H1 (cell line): ENCODE results near the gene UBTD1. TPM values are rescaled to one million over a fixed set of nuclear protein-coding genes. Genes with fewer than 3 reads are reported as not detected.

Source experiments
- CTCF ChIA-PET: fragments of 300-600 bp; sonication (Branson Sonifier 250); formaldehyde crosslinking; loops from one replicate; lab custom pipeline; 2021; ENCODE audit not compliant: partially characterized antibody; lab: Charles Lee
- POLR2A ChIA-PET: fragments of 300-600 bp; sonication (Branson Sonifier 250); formaldehyde crosslinking; loops from one replicate; lab custom pipeline; 2021; ENCODE audit warnings: inconsistent platforms; ENCODE audit not compliant: partially characterized antibody; lab: Charles Lee
- DNase-seq, 2 experiments: peaks; one replicate each; pipeline versions ENCODE4 v3.0.0 to v3.0.0-alpha.2; 2010 to 2022; ENCODE audit warnings: low spot score in 2 of 2, low read depth in 1 of 2, mixed read lengths in 1 of 2
- FAIRE-seq: peaks from 2 replicates; lab custom pipeline; 2011; peaks lifted over from hg19 to GRCh38; lab: Jason Lieb, UNC
- H2AFZ ChIP-seq: 2 replicates; pipeline ENCODE4 v1.8.1; 2012; ENCODE audit warnings: low read length, inconsistent platforms
- H2AK5ac ChIP-seq: 2 replicates; pipeline ENCODE4 v1.6.1; 2013; ENCODE audit warnings: low read depth, low read length
- H2BK120ac ChIP-seq: replicated peaks from 2 replicates; pipeline ENCODE3; 2013; ENCODE audit warnings: low read depth, low read length, inconsistent platforms
- H2BK12ac ChIP-seq: 2 replicates; pipeline ENCODE4 v1.6.1; 2013; ENCODE audit warnings: low read depth, low read length
- H2BK15ac ChIP-seq: 2 replicates; pipeline ENCODE4 v1.6.1; 2013; ENCODE audit warnings: low read length
- H2BK20ac ChIP-seq: 2 replicates; pipeline ENCODE4 v1.6.1; 2013; ENCODE audit warnings: low read length
- H2BK5ac ChIP-seq: 2 replicates; pipeline ENCODE4 v1.6.1; 2013; ENCODE audit warnings: low read depth, low read length
- H3K14ac ChIP-seq: 2 replicates; pipeline ENCODE4 v1.6.1; 2013; ENCODE audit warnings: inconsistent platforms; ENCODE audit not compliant: insufficient read length
- H3K18ac ChIP-seq: 2 replicates; pipeline ENCODE4 v1.6.1; 2013; ENCODE audit warnings: low read length; ENCODE audit errors: extremely low read depth
- H3K23ac ChIP-seq: 2 replicates; pipeline ENCODE4 v1.6.1; 2013; ENCODE audit warnings: inconsistent platforms; ENCODE audit not compliant: insufficient read length
- H3K23me2 ChIP-seq: 2 replicates; pipeline ENCODE4 v1.6.1; 2013; ENCODE audit warnings: low read depth, low read length
- H3K27ac ChIP-seq: 2 replicates; pipeline ENCODE4 v1.6.1; 2011; ENCODE audit warnings: low read depth, low read length, inconsistent platforms
- H3K27me3 ChIP-seq, 4 experiments: replicated peaks in 1 of 4; 1 replicate in 1 of 4; 2 replicates in 3 of 4; pipeline versions ENCODE4 v1.6.1 to v1.8.1; 2011 to 2013; ENCODE audit warnings: low read length in 3 of 4, mild to moderate bottlenecking in 3 of 4, inconsistent platforms in 2 of 4, mixed read lengths in 2 of 4, moderate library complexity in 1 of 4; ENCODE audit not compliant: control insufficient read depth in 3 of 4, insufficient read depth in 3 of 4; ENCODE audit errors: extremely low read depth in 1 of 4
- H3K36me3 ChIP-seq, 4 experiments: 2 replicates each; pipeline versions ENCODE4 v1.6.1 to v1.8.1; 2011 to 2013; ENCODE audit warnings: mild to moderate bottlenecking in 4 of 4, low read length in 3 of 4, moderate library complexity in 2 of 4, control low read depth in 1 of 4, inconsistent platforms in 1 of 4; ENCODE audit not compliant: insufficient read depth in 4 of 4, control insufficient read depth in 2 of 4
- H3K4ac ChIP-seq: replicated peaks from 2 replicates; pipeline ENCODE3; 2013; ENCODE audit warnings: low read length, low read depth, mixed read lengths, inconsistent platforms; ENCODE audit not compliant: insufficient read length
- H3K4me1 ChIP-seq, 4 experiments: replicated peaks in 1 of 4; 1 replicate in 1 of 4; 2 replicates in 3 of 4; pipeline versions ENCODE4 v1.6.1 to v1.8.1; 2011 to 2013; ENCODE audit warnings: low read length in 3 of 4, inconsistent platforms in 2 of 4, mixed read lengths in 1 of 4; ENCODE audit not compliant: insufficient read depth in 4 of 4, control insufficient read depth in 3 of 4
- H3K4me2 ChIP-seq, 2 experiments: 2 replicates each; pipeline versions ENCODE4 v1.6.1 to v1.8.1; 2011 to 2013; ENCODE audit warnings: low read depth in 2 of 2, low read length in 2 of 2, control low read depth in 1 of 2, inconsistent platforms in 1 of 2, mild to moderate bottlenecking in 1 of 2; ENCODE audit not compliant: insufficient read depth in 1 of 2
- H3K4me3 ChIP-seq, 4 experiments: fragments of 200-600, 300-600 bp in 1 of 4; sonication (generic), shearing (Covaris generic), sonication (Bioruptor Twin) in 1 of 4; 2 replicates each; pipeline versions ENCODE4 v1.5.1 to v1.8.1; 2011 to 2016; ENCODE audit warnings: low read length in 4 of 4, low read depth in 3 of 4, control low read depth in 2 of 4, inconsistent platforms in 2 of 4, mild to moderate bottlenecking in 2 of 4, mixed read lengths in 1 of 4, moderate library complexity in 1 of 4; ENCODE audit not compliant: insufficient read depth in 2 of 4; ENCODE audit errors: extremely low read depth in 1 of 4
- H3K56ac ChIP-seq: replicated peaks from 2 replicates; pipeline ENCODE3; 2013; ENCODE audit warnings: low read depth, mild to moderate bottlenecking, mixed read lengths, low read length, inconsistent platforms; ENCODE audit not compliant: insufficient read length
- H3K79me1 ChIP-seq: 2 replicates; pipeline ENCODE4 v1.6.1; 2013; ENCODE audit warnings: low read depth, low read length, control low read depth
- H3K79me2 ChIP-seq, 2 experiments: 2 replicates each; pipeline versions ENCODE4 v1.6.1 to v1.8.1; 2012 to 2013; ENCODE audit warnings: low read length in 2 of 2, mild to moderate bottlenecking in 2 of 2, inconsistent platforms in 1 of 2; ENCODE audit not compliant: insufficient read depth in 2 of 2, control insufficient read depth in 1 of 2
- H3K9ac ChIP-seq, 4 experiments: replicated peaks in 1 of 4; 1 replicate in 1 of 4; 2 replicates in 3 of 4; pipeline versions ENCODE4 v1.6.1 to v1.8.1; 2011 to 2013; ENCODE audit warnings: low read depth in 3 of 4, low read length in 3 of 4, control low read depth in 2 of 4, mild to moderate bottlenecking in 2 of 4, moderate library complexity in 2 of 4, inconsistent platforms in 1 of 4; ENCODE audit errors: extremely low read depth in 1 of 4
- H3K9me3 ChIP-seq, 2 experiments: 2 replicates each; pipeline versions ENCODE4 v1.6.1 to v1.8.1; 2012 to 2013; ENCODE audit warnings: mild to moderate bottlenecking in 2 of 2, moderate library complexity in 2 of 2, control low read depth in 1 of 2, inconsistent platforms in 1 of 2, low read depth in 1 of 2, low read length in 1 of 2, mixed read lengths in 1 of 2; ENCODE audit not compliant: insufficient read depth in 2 of 2
- H4K20me1 ChIP-seq, 2 experiments: replicated peaks in 1 of 2; 2 replicates each; pipeline versions ENCODE3 to v1.8.1; 2011 to 2013; ENCODE audit warnings: inconsistent platforms in 2 of 2, low read length in 2 of 2, mild to moderate bottlenecking in 1 of 2; ENCODE audit not compliant: insufficient read depth in 2 of 2, control insufficient read depth in 1 of 2
- H4K5ac ChIP-seq: 2 replicates; pipeline ENCODE4 v1.6.1; 2013; ENCODE audit warnings: low read length, low read depth, mixed read lengths, inconsistent platforms; ENCODE audit not compliant: insufficient read length
- H4K8ac ChIP-seq: 2 replicates; pipeline ENCODE4 v1.8.0; 2013; ENCODE audit warnings: mild to moderate bottlenecking, moderate library complexity, low read length, inconsistent platforms; ENCODE audit not compliant: insufficient read depth; ENCODE audit errors: extremely low read depth
- H4K91ac ChIP-seq: replicated peaks from 2 replicates; pipeline ENCODE3; 2013; ENCODE audit warnings: low read length, mixed read lengths, inconsistent platforms; ENCODE audit not compliant: insufficient read length
- BACH1 ChIP-seq: IDR thresholded peaks from 2 replicates; pipeline ENCODE4 v1.6.1; 2012; ENCODE audit warnings: low read length, improper control_type of control experiment
- NANOG ChIP-seq: IDR thresholded peaks from 2 replicates; pipeline ENCODE4 v1.6.1; 2011; ENCODE audit warnings: low read length, low read depth, mild to moderate bottlenecking, inconsistent platforms; ENCODE audit not compliant: insufficient read depth, poor library complexity, severe bottlenecking
- RAD21 ChIP-seq, 2 experiments: IDR thresholded peaks in 1 of 2; conservative IDR thresholded peaks in 1 of 2; 2 replicates each; pipeline ENCODE4 v1.6.1; 2011; ENCODE audit warnings: low read depth in 2 of 2, low read length in 2 of 2, improper control_type of control experiment in 1 of 2, inconsistent platforms in 1 of 2, mild to moderate bottlenecking in 1 of 2, moderate library complexity in 1 of 2
- RBBP5 ChIP-seq: IDR thresholded peaks from 2 replicates; pipeline ENCODE4 v1.7.1; 2012; ENCODE audit warnings: low read depth, mild to moderate bottlenecking, inconsistent platforms, low read length, moderate library complexity, borderline replicate concordance
- WGBS, 2 experiments: shearing (Covaris generic) in 1 of 2; methylation state at CpG; one replicate each; pipeline versions ENCODE4 v1.1.6 to v1.1.7; 2013 to 2015; ENCODE audit warnings: low lambda C conversion rate in 2 of 2, mixed read lengths in 2 of 2, inconsistent platforms in 1 of 2, low coverage in 1 of 2, missing lambda C conversion rate in 1 of 2; ENCODE audit not compliant: insufficient replicate concordance in 2 of 2, insufficient coverage in 1 of 2, insufficient read length in 1 of 2; ENCODE audit errors: extremely low coverage in 1 of 2, missing lambda C conversion rate in 1 of 2; 5-methylcytosine and 5-hydroxymethylcytosine counted together
- polyA plus RNA-seq, 7 experiments: library from polyadenylated mRNA; depleted of rRNA in 3 of 7; stranded (reverse) in 5 of 7; unstranded in 2 of 7; fragments of >200 nt in 5 of 7; fragments of 200-250 nt in 2 of 7; gene quantifications; 1 replicate in 5 of 7; 2 replicates in 1 of 7; 4 replicates in 1 of 7; pipeline versions ENCODE4 v1.2.1 to v1.2.3, GENCODE V29; 2011 to 2013; ENCODE audit warnings: missing spikeins in 2 of 7, mixed read lengths in 2 of 7
- total RNA-seq: library from RNA; stranded (reverse); fragmentation: NEBNext Ultra II Directional; extraction: Animal tissue kit (Norgen Biotek cat#: 25700); gene quantifications from 2 replicates; pipeline ENCODE4 v1.2.1, GENCODE V29; 2021
- TF ChIP-seq, protein P1 (sequence below), 3 experiments: IDR thresholded peaks; 1 replicate in 2 of 3; 2 replicates in 1 of 3; pipeline versions ENCODE4 v1.5.1 to v1.6.1; 2011; ENCODE audit warnings: low read length in 3 of 3, mild to moderate bottlenecking in 3 of 3, inconsistent platforms in 2 of 3, low read depth in 1 of 3, moderate library complexity in 1 of 3; ENCODE audit not compliant: insufficient read depth in 1 of 3; ENCODE audit errors: control extremely low read depth in 1 of 3

Gene UBTD1
- total and polyA plus RNA-seq, 2 of the 8 experiments (the other 6 are each of a cell fraction or from before 2014, with no cell fraction given) = 22.3 to 36.2 TPM

GRCh38 chr10:97540669-97541500, 42.2 kb downstream of the UBTD1 start:
- Histone ChIP-seq H4K20me1 (no peaks in the 10 kb centered on the region), H3K4ac (peak overlapping the region; percentile 88), H4K5ac (no peak overlapping the region), H2BK15ac (peak overlapping the region; percentile 89; the same call in 1 of the 2 replicates), H3K23me2 (no peaks in the 10 kb centered on the region), H3K9ac (no peak overlapping the region), H3K79me2 (peaks cover 0 to 6% of the 10 kb centered on the region in 2 experiments; a peak in 1 of 4 replicates), H3K4me1 (peaks cover 0 to 21% (median 8%) of the 10 kb centered on the region in 4 experiments; a peak in 6 of 7 replicates), H4K8ac (no peak overlapping the region), H3K4me2 (no peak overlapping the region), H3K36me3 (no peaks in the 10 kb centered on the region), H3K4me3 (no peak overlapping the region), H2BK120ac (no peak overlapping the region), H3K27ac (no peak overlapping the region), H2AFZ (no peak overlapping the region), H3K27me3 (no peaks in the 10 kb centered on the region), H3K56ac (no peak overlapping the region), H2BK20ac (no peak overlapping the region; the same call in 1 of the 2 replicates), H2BK12ac (peak overlapping the region; percentile 82; the same call in 1 of the 2 replicates), H3K14ac (no peak overlapping the region), H3K23ac (no peak overlapping the region), H4K91ac (no peak overlapping the region), H3K9me3 (no peaks in the 10 kb centered on the region), H3K79me1 (peaks cover 2% of the 10 kb centered on the region; the same call in 1 of the 2 replicates), H2AK5ac (no peak overlapping the region), H2BK5ac (peak overlapping the region; percentile 6; the same call in 1 of the 2 replicates), H3K18ac (no peak overlapping the region)
- WGBS, 2 experiments = 90% methylated on average over 14 of the region's 14 CpGs; no CpG with 5 or more reads in 1 of the 2 experiments
- FAIRE-seq (no peak), DNase-seq (no peak)
- CTCF ChIA-PET = interaction anchor here (0.8 to 14.7 kb wide), 15 partner anchors 12 to 161 kb away, joined by 3 to 388 read pairs (median 5); partner anchors contain the start of gene ANKRD2
- POLR2A ChIA-PET = interaction anchor here (1.1 to 2.0 kb wide), 5 partner anchors 9 to 86 kb away, joined by 3 to 12 read pairs (median 4); no protein-coding TSS in a partner anchor
- no peak for TF ChIP-seq NANOG
- no peak for TF ChIP-seq RBBP5
- TF ChIP-seq, protein P1, sequence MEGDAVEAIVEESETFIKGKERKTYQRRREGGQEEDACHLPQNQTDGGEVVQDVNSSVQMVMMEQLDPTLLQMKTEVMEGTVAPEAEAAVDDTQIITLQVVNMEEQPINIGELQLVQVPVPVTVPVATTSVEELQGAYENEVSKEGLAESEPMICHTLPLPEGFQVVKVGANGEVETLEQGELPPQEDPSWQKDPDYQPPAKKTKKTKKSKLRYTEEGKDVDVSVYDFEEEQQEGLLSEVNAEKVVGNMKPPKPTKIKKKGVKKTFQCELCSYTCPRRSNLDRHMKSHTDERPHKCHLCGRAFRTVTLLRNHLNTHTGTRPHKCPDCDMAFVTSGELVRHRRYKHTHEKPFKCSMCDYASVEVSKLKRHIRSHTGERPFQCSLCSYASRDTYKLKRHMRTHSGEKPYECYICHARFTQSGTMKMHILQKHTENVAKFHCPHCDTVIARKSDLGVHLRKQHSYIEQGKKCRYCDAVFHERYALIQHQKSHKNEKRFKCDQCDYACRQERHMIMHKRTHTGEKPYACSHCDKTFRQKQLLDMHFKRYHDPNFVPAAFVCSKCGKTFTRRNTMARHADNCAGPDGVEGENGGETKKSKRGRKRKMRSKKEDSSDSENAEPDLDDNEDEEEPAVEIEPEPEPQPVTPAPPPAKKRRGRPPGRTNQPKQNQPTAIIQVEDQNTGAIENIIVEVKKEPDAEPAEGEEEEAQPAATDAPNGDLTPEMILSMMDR (IDR thresholded peaks at IDR 0.05; ENCODE audit: control extremely low read depth in 1 of 3, insufficient read depth in 1 of 3, low read depth in 1 of 3, low read length in 3 of 3) = peak; percentile 53 to 67 (median 57)
- peak; percentile 23 to 45; a peak in 2 of 4 replicates for TF ChIP-seq RAD21 (IDR thresholded peaks at IDR 0.05 in 1 of 2, conservative IDR thresholded peaks at IDR 0.05 in 1 of 2; ENCODE audit: low read depth in 2 of 2, low read length in 2 of 2)
- no peak for TF ChIP-seq BACH1
